ENCODE measurements around the gene MYDGF. TPM values are rescaled to one million over a fixed set of nuclear protein-coding genes. Genes with fewer than 3 reads are reported as not detected.

MYDGF gene
- total RNA-seq = 194 and 217 TPM in 2 replicates

DNA sequence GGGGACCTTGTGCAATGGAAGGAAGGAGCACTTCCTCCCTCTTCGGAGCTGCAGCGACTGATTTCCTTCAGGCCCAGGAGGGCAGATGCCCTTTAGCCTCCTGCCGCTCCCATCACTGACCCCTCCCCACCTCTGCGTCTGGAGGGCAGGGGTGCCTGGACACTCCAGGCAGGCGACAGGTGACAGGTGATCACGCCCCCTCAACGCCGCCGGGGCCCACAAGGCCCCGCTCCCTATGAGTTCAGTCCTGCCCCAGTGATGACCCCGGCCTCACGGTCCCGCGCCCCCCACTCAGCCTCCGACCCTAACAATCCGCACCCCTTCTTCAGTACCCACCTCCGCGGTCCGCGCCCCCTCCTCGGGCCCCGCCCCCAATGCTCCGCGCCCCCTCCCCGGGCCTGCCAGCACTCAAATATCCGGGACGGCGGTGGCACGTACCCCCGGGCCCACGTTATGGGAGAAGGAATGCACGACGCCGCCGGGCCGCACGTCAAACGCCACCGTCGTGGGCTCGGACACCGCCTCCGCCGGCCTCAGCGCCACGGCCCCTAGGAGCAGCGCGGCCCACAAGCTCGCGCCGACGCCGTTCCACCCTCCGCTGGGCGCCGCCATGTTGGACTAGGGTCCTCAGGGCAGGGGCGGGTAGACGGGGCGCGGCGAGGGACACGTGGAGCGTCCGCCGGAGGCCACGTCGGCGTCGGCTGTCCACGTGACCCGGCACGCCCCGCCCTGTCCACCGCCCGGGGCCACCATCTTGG, at the start of gene MYDGF:
TSS of gene MYDGF (minus strand) at position 620 of the 758 bp plus-strand sequence. CDS start at position 612, 8 bp downstream.

DNA sequence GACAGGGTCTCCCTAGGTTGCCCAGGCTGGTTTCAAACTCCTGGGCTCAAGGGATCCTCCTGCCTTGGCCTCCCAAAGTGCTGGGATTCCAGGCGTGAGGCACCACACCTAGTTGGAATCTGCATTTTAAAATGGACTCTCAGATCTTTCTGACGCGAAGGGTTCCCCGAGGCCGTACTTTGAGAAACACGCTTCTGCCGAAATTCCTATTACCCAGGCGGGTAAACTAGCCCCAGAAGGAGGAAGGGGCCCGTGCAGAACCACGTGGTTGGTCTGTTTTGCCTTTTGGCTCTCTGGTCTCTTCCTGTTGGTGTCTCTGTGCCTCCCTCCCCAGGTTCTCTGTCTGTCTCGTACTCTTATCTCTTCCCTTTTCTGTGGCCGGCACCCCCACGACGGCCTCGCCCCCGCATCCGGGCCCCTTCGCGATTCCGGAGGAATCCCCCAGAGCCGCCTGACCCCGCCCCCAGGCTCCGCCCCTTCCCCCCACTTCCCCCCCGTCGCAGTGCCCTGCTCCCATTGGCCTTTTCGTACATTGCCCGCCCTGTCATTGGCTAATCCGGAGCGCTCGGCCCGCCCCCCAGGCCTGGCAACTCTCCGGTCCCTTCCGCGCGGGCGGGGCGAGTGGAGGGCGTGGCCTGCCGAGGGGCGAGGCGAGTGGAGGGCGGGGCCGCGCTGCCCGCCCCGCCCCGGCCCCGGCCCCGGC, 31.2 kb downstream of the MYDGF start, which contains the start of gene TNFAIP8L1:
TSS of gene TNFAIP8L1 (plus strand) at position 689 of the 703 bp plus-strand sequence. CDS start 12,354 bp downstream, outside the sequence.

Other genes with a start within 250 kb of the MYDGF start
- gene UBXN6, start 212.5 kb downstream of the MYDGF start, total RNA-seq = 70.5 and 81.4 TPM in 2 replicates
- gene HDGFL2, start 198.0 kb downstream of the MYDGF start, total RNA-seq = 53.1 and 58.3 TPM in 2 replicates
- 3.3 TPM in 1 of 2 replicates, not detected in the other for gene PLIN4, start 151.9 kb downstream of the MYDGF start, total RNA-seq
- 0.16 and 4.7 TPM in 2 replicates for gene PLIN5, start 135.1 kb downstream of the MYDGF start, total RNA-seq
- 0.49 and 1.5 TPM in 2 replicates for gene LRG1, start 130.3 kb downstream of the MYDGF start, total RNA-seq
- 136 and 191 TPM in 2 replicates for gene SEMA6B, start 110.7 kb downstream of the MYDGF start, total RNA-seq
- gene TNFAIP8L1, start 30.8 kb downstream of the MYDGF start, total RNA-seq = 52.0 and 74.3 TPM in 2 replicates
- gene DPP9, start 53.5 kb upstream of the MYDGF start, total RNA-seq = 24.4 and 34.0 TPM in 2 replicates
- 9.9 and 15.5 TPM in 2 replicates for gene FEM1A, start 121.4 kb upstream of the MYDGF start, total RNA-seq
- gene TICAM1, start 161.4 kb upstream of the MYDGF start, total RNA-seq = 3.1 and 7.0 TPM in 2 replicates
- 83.9 and 93.2 TPM in 2 replicates for gene PLIN3, start 197.3 kb upstream of the MYDGF start, total RNA-seq
- gene ARRDC5, start 232.6 kb upstream of the MYDGF start, total RNA-seq = under 0.01 TPM in 1 of 2 replicates, not detected in the other
- gene UHRF1, start 239.2 kb upstream of the MYDGF start, total RNA-seq = 43.7 and 54.9 TPM in 2 replicates